Thoracic aorta (tissue), 2 donors: ENCODE measurements around the gene DDAH1. TPM values are rescaled to one million over a fixed set of nuclear protein-coding genes. Genes with fewer than 3 reads are reported as not detected.

ENCODE experiments used
- ATAC-seq: fragments of 150-250 bp; one replicate; pipeline ENCODE4 v1.8.0; 2017; ENCODE audit warnings: low read depth; ENCODE audit not compliant: insufficient number of reproducible peaks, low FRiP score
- DNase-seq: peaks from one replicate; pipeline ENCODE4 v3.0.0-alpha.2; 2020; ENCODE audit warnings: low spot score
- H3K27ac ChIP-seq, 2 donors: fragments of 200-600 bp; sonication (generic); 1 replicate in 1 of 2; 2 replicates in 1 of 2; pipeline ENCODE4 v1.5.1; 2016; ENCODE audit warnings: mild to moderate bottlenecking in 2 of 2, moderate library complexity in 2 of 2
- H3K27me3 ChIP-seq: fragments of 200-600 bp; sonication (generic); replicated peaks from 2 replicates; pipeline ENCODE4 v1.6.0; 2016; ENCODE audit warnings: mild to moderate bottlenecking; ENCODE audit not compliant: insufficient read depth
- H3K36me3 ChIP-seq: fragments of 200-600 bp; sonication (generic); one replicate; pipeline ENCODE4 v1.5.1; 2016
- H3K4me1 ChIP-seq, 2 donors: fragments of 200-600 bp; sonication (generic); 1 replicate in 1 of 2; 2 replicates in 1 of 2; pipeline versions ENCODE4 v1.5.1 to v1.6.0; 2016; ENCODE audit warnings: low read depth in 2 of 2, mild to moderate bottlenecking in 1 of 2; ENCODE audit not compliant: control insufficient read depth in 1 of 2
- H3K4me3 ChIP-seq: fragments of 200-600 bp; sonication (generic); 2 replicates; pipeline ENCODE4 v1.5.1; 2016; ENCODE audit warnings: mild to moderate bottlenecking
- H3K9me3 ChIP-seq: fragments of 200-600 bp; sonication (generic); 2 replicates; pipeline ENCODE4 v1.5.1; 2016
- CTCF ChIP-seq: fragments of 200-600 bp; sonication (generic); IDR thresholded peaks from one replicate; pipeline ENCODE4 v1.5.1; 2019; ENCODE audit warnings: antibody characterized with exemption
- total RNA-seq, 2 donors: library from RNA; depleted of rRNA; stranded (reverse); fragments of >200 nt; gene quantifications; one replicate each; pipeline versions ENCODE4 v1.1.0 to v1.2.3, GENCODE V29; 2016

DDAH1 gene
- total RNA-seq, 2 donors from 2014 or later, result 30.5 to 55.4 TPM

GRCh38 chr1:85278853-85279314 lies 186.1 kb downstream of the DDAH1 start:
- ATAC-seq (no peak), DNase-seq (peak; percentile 32)
- Histone ChIP-seq H3K27ac (peak overlapping the region in 1 of 2 donors; percentile 50), H3K4me3 (peak overlapping the region; percentile 40), H3K4me1 (peaks cover 11 to 30% of the 10 kb centered on the region in 2 donors), H3K27me3 (no peaks in the 10 kb centered on the region), H3K36me3 (no peaks in the 10 kb centered on the region), H3K9me3 (no peaks in the 10 kb centered on the region)
- TF ChIP-seq CTCF, result no peak

GRCh38 chr1:85277802-85278201 lies 187.2 kb downstream of the DDAH1 start:
- TF ChIP-seq CTCF, result no peak
- ATAC-seq (no peak), DNase-seq (no peak)
- Histone ChIP-seq H3K27ac (no peak overlapping the region), H3K4me1 (peaks cover 11 to 37% of the 10 kb centered on the region in 2 donors), H3K36me3 (no peaks in the 10 kb centered on the region), H3K9me3 (no peaks in the 10 kb centered on the region), H3K4me3 (no peak overlapping the region), H3K27me3 (no peaks in the 10 kb centered on the region)

GRCh38 chr1:85276978-85277639 lies 187.8 kb downstream of the DDAH1 start:
- DNase-seq, result no peak
- Histone ChIP-seq H3K9me3 (no peaks in the 10 kb centered on the region), H3K27me3 (no peaks in the 10 kb centered on the region), H3K4me3 (peak overlapping the region; percentile 82), H3K36me3 (no peaks in the 10 kb centered on the region), H3K27ac (peak overlapping the region; percentile 47 to 97), H3K4me1 (peaks cover 11 to 42% of the 10 kb centered on the region in 2 donors)
- no peak for TF ChIP-seq CTCF
- no peak for ATAC-seq

GRCh38 chr1:85276215-85276977 lies 188.6 kb downstream of the DDAH1 start, which contains the start of gene BCL10:
BCL10 (minus strand) TSS chr1:85276632; CDS start chr1:85276352, 280 bp downstream.
- peak within 1 kb of the TSS; percentile 82 for H3K4me3 ChIP-seq
- no peaks in the 10 kb centered on the region for H3K27me3 ChIP-seq
- H3K36me3 ChIP-seq, result no peaks in the 10 kb centered on the region
- H3K9me3 ChIP-seq, result no peaks in the 10 kb centered on the region
- peak; percentile 85 for ATAC-seq
- peaks cover 11 to 47% of the 10 kb centered on the region in 2 donors for H3K4me1 ChIP-seq
- DNase-seq, result peak; percentile 87
- peak within 1 kb of the TSS; percentile 96 to 97 for H3K27ac ChIP-seq
- no peak for TF ChIP-seq CTCF

GRCh38 chr1:85275701-85276214 lies 189.2 kb downstream of the DDAH1 start:
- ATAC-seq (no peak), DNase-seq (no peak)
- H3K27ac ChIP-seq, result peak overlapping the region; percentile 96 to 97
- H3K9me3 ChIP-seq, result no peaks in the 10 kb centered on the region
- TF ChIP-seq CTCF, result no peak
- H3K36me3 ChIP-seq, result no peaks in the 10 kb centered on the region
- peaks cover 11 to 47% of the 10 kb centered on the region in 2 donors for H3K4me1 ChIP-seq
- H3K4me3 ChIP-seq, result peak overlapping the region; percentile 82
- no peaks in the 10 kb centered on the region for H3K27me3 ChIP-seq
